WERI-Rb-1 (cell line): ENCODE data around the gene BLID.

Experiments
- DNase-seq: peaks from one replicate; pipeline ENCODE4 v3.0.0-alpha.2; 2020
- H3K27ac ChIP-seq: fragments of 250-450 bp; sonication (Bioruptor Pico); 2 replicates; pipeline ENCODE4 v1.5.1; 2020; ENCODE audit warnings: mild to moderate bottlenecking, moderate library complexity
- H3K27me3 ChIP-seq: fragments of 250-450 bp; sonication (Bioruptor Pico); 2 replicates; pipeline ENCODE4 v1.5.1; 2021; ENCODE audit warnings: mild to moderate bottlenecking, low read depth, moderate library complexity; ENCODE audit not compliant: insufficient read depth, severe bottlenecking
- H3K36me3 ChIP-seq: fragments of 250-450 bp; sonication (Bioruptor Pico); 2 replicates; pipeline ENCODE4 v1.5.1; 2020; ENCODE audit warnings: mild to moderate bottlenecking, moderate library complexity
- H3K4me3 ChIP-seq: 2 replicates; pipeline ENCODE4 v1.5.1; 2011; ENCODE audit warnings: low read depth, mild to moderate bottlenecking, control low read depth, low read length
- H3K9me3 ChIP-seq: fragments of 250-450 bp; sonication (Bioruptor Pico); 2 replicates; pipeline ENCODE4 v1.5.1; 2021; ENCODE audit warnings: mild to moderate bottlenecking, moderate library complexity; ENCODE audit not compliant: severe bottlenecking
- TF ChIP-seq, protein P1 (sequence below): IDR thresholded peaks from 2 replicates; pipeline ENCODE4 v1.5.1; 2011; ENCODE audit warnings: low read depth, mild to moderate bottlenecking, control low read depth, inconsistent platforms, low read length

Gene BLID

DNA sequence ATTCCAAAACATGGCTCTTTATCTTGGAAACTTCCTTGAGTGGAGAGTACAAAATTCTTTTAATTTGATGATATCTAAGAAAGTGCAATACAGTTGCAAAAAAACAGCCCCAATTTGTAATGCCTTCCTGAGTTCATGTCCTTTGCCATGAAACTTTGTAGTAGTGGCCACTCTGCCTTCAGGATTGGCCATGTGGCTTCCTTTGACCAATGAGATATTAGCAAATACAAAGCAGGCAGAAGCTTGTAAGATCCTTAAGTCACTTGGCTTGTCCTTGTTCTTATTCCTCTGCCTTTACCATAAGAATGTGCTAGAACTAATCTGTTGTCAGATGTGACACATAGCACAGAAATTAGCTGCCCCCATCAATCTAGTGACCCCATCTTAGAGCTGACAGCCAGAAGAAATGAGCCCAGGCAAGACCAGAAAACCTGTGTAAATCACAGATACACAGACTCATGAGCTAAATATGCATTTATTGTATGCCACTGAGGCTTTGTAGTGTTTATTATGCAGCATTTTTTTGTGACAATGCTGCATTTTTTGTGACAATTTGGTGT is 29.8 kb upstream of the BLID start:
- Histone ChIP-seq H3K27me3 (no peaks in the 10 kb centered on the region), H3K9me3 (no peaks in the 10 kb centered on the region), H3K36me3 (no peaks in the 10 kb centered on the region), H3K27ac (no peak overlapping the region), H3K4me3 (no peak overlapping the region)
- TF ChIP-seq, protein P1, sequence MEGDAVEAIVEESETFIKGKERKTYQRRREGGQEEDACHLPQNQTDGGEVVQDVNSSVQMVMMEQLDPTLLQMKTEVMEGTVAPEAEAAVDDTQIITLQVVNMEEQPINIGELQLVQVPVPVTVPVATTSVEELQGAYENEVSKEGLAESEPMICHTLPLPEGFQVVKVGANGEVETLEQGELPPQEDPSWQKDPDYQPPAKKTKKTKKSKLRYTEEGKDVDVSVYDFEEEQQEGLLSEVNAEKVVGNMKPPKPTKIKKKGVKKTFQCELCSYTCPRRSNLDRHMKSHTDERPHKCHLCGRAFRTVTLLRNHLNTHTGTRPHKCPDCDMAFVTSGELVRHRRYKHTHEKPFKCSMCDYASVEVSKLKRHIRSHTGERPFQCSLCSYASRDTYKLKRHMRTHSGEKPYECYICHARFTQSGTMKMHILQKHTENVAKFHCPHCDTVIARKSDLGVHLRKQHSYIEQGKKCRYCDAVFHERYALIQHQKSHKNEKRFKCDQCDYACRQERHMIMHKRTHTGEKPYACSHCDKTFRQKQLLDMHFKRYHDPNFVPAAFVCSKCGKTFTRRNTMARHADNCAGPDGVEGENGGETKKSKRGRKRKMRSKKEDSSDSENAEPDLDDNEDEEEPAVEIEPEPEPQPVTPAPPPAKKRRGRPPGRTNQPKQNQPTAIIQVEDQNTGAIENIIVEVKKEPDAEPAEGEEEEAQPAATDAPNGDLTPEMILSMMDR: no peak
- DNase-seq: no peak

DNA sequence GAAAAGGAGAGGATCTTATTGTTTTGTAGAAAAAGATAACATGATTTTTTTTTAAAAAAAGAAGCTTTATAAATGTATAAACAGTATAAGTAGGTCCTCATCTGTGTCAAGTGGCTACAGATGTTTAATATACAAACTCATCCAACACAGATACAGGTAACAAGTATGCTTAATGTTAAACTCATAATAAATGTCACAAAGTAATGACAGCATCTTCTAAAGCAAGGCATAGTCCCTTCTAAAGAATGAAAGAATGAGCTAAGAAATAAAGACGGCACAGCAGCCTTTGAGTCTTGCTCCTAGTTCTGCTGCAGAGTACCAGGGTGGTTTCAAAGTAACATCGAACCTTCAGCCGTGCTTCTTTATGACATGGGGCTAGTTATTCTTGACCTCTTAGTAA is 28.7 kb upstream of the BLID start:
- TF ChIP-seq, protein P1: no peak
- Histone ChIP-seq H3K36me3 (no peaks in the 10 kb centered on the region), H3K4me3 (no peak overlapping the region), H3K27ac (no peak overlapping the region), H3K27me3 (no peaks in the 10 kb centered on the region), H3K9me3 (no peaks in the 10 kb centered on the region)
- no peak for DNase-seq

DNA sequence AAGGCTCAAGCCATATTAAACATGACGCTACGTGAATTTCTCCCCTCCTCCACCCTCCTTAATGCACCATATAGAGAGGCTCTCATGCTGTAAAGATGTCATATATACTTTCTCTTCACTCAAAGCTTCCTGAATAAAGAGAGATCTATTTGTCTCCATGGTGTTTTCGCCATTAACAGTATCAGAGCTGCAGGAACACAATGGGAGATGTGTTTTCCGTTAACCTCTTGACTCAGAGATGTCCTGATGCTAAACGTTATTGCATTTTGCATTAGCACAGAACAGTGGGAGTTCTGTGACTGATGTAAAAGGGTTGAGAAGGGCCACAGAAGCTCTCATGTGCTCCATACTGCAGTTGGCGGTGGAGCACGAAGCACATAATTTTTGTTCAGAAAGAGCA is 25.7 kb upstream of the BLID start:
- H3K36me3 ChIP-seq: no peaks in the 10 kb centered on the region
- no peak overlapping the region for H3K4me3 ChIP-seq
- no peaks in the 10 kb centered on the region for H3K27me3 ChIP-seq
- no peak overlapping the region for H3K27ac ChIP-seq
- no peak for DNase-seq
- H3K9me3 ChIP-seq: no peaks in the 10 kb centered on the region
- TF ChIP-seq, protein P1: no peak

DNA sequence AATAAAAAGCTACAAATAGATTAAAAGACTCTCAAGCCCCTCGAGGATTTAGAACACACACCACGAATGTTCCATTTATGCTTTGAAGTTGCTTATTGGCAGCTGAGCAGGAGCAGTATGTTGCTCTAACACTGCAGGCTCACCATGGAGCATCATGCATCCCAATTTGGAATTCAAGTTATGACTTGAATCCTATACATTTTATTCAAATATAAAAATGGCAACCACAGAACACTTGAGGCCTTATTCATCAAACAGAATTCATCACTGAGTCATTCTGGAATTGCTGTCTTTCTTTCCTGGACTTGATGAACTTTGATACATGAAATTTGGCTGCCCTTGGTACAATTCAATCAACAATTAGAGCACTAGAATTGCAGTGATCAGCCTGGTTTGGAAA is 24.5 kb upstream of the BLID start:
- no peak for DNase-seq
- TF ChIP-seq, protein P1: no peak

DNA sequence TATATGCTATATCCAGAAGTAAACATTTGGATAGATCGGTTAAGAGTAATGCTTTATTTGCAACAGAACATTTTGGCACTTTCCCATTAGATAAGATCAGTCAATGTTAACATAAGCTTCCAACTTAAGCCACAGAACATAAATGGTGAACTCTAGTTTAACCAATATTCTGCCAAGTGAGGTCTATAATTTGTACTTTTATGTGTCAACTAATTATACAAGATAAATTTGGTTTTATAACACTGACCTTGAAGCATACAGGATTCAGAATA is 23.5 kb upstream of the BLID start:
- H3K36me3 ChIP-seq: no peaks in the 10 kb centered on the region
- DNase-seq: no peak
- no peak overlapping the region for H3K27ac ChIP-seq
- TF ChIP-seq, protein P1: no peak
- H3K9me3 ChIP-seq: no peaks in the 10 kb centered on the region
- H3K4me3 ChIP-seq: no peak overlapping the region
- H3K27me3 ChIP-seq: no peaks in the 10 kb centered on the region

More for the DNA sequence above, 24.5 kb upstream of the BLID start:
- Histone ChIP-seq H3K27ac (no peak overlapping the region), H3K9me3 (no peaks in the 10 kb centered on the region), H3K4me3 (no peak overlapping the region), H3K36me3 (no peaks in the 10 kb centered on the region), H3K27me3 (no peaks in the 10 kb centered on the region)
